ENCODE data around the gene TRAM2. TPM values are rescaled to one million over a fixed set of nuclear protein-coding genes. Genes with fewer than 3 reads are reported as not detected.

Gene TRAM2
- total RNA-seq, 1 donor from 2014 or later = 20.2 TPM

DNA sequence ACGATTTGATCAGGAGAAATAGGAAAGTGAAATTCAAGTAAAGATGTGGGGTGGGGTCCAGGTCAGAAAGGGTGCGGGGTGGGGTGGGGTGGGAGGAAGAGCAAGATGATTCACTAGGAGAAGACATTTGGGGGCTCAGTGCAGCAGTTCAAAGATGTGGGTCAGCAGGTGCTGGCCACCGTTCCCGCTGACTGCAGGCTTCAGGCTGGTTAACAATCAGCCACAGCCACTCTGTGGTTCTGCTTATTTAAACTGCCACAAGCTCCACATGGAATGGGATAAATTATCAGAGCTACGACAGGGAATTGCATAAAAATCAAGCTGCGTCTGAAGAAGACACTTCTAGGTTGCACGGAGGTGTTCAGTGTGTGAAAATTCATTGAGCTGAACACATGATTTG is 49.4 kb downstream of the TRAM2 start:
- DNase-seq = no peak

DNA sequence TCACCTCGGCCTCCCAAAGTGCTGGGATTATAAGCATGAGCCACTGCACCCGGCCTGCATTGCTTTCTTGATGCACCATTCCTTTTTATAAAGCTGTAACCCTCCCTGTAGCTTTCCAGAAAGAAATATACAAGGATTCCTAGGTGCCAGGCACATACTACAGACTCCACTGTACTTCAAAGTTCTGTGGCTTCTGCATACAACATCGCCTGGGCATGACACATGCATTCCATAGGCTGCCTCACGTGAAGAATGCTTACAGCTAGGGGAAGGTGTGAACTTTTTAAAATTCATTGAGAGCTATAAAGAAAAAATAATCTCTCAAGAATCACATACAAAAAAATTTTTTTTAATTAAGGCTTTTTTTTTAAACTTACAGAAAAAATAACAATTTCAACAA is 50.2 kb downstream of the TRAM2 start:
- DNase-seq = no peak

DNA sequence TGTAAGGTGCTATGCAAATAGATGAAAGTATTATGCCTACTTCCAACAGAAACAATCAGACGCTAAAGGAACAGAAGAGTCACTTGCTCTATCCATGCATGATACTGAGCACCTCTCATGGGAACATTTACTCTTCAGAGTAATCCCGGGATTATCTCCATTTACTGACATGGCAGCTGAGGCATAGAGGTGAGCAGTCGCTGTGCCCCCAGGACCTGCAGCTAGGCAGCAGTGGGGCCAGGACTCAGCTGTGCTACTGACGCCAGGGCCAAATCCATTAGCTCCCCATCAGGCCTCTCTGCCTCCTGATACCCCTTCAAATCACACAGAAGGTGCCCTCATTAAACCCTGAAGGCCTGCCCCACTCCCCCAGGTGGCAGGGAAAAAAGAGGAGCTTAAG is 51.9 kb downstream of the TRAM2 start:
- DNase-seq = no peak

DNA sequence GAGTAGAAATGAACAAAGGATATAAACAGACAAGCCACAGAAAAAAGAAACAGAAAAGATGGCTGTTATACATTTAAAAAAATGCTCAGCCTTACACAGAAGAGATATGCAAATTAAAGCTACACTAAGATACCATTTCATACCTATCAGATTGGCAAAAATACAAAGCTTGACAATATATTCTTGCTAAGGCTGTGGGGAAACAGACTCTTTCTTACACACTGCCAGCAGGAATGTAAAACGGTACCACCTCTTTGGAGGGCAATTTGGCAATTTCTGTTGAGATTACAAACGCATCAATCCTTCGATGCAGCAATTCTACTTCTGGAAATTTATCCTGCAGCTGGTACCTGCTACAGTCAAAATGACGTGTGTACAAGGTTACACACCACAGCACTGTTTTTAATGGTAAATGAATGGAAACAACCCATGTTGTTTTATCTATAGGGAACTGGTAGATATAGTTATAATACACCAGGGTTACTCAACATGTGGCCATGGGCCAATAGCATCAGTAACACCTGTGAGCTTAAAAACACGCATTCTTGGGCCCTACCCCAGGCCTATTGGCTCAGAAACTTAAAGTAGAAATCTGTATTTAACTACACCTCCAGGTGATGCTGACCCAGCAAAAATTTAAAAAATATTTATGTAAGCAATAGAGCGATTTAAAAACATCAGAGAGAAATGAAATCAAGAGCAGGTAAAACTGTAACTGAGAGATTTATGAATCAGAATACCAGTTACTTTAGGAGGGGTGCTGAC is 53.3 kb downstream of the TRAM2 start:
- no peak for DNase-seq

DNA sequence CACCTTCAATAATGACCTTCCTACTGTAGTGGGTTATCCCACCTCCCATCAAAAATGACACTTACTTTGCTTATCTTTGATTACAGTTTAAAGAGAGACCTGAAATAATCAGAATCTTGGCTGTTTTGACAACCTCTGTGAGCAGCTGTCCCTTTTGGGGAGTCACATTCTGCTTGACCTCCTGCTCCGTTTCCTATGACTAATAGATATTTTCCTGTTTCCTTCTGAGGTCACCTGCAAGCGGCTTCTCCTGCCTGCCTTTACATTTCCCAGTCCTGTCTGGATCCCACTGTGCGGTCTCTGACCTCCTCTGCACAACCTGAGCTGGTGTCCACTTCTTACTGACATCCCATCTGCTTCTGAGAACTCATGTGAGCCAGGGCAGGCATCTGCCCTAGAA is 54.2 kb downstream of the TRAM2 start:
- DNase-seq = no peak

DNA sequence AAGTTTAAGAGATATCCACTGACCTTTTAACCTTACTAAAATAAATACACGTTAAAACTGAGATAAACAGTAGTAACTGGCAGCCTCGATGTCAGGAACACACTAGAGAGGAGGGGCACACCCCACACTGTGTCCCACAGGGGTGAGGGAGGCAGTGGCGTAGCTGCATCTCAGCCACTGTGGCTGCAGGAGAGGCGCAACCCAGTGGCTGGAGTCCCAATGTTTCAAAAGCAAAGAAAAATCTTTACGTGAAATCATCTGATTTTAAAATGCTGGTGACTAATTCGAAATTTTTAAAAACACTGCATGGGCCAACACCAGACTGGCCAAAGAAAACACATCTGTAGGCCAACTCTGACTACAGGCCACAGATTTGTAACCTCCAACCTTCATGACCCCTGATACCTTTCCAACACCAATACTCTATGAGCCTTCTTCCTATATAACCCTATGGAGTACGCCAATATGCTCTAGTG is 54.7 kb downstream of the TRAM2 start:
- no peak for DNase-seq

DNA sequence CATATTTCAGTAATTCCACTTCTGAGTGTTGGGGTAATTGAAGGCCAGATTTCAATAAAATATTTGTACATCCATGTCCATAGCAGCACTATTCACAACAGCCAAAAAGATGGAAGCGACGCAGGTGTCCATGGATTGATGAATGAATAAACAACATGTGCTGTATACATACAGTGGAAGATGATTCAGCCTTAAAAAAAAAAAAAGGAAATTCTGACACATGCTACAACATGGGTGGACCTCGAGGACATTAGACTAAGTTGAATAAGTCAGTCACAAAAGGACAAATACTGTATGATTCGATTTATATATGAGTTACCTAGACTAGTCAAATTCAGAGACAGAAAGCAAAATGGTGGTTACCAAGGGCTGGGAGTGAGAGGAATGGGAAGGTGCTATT is 57.2 kb downstream of the TRAM2 start:
- no peak for DNase-seq

DNA sequence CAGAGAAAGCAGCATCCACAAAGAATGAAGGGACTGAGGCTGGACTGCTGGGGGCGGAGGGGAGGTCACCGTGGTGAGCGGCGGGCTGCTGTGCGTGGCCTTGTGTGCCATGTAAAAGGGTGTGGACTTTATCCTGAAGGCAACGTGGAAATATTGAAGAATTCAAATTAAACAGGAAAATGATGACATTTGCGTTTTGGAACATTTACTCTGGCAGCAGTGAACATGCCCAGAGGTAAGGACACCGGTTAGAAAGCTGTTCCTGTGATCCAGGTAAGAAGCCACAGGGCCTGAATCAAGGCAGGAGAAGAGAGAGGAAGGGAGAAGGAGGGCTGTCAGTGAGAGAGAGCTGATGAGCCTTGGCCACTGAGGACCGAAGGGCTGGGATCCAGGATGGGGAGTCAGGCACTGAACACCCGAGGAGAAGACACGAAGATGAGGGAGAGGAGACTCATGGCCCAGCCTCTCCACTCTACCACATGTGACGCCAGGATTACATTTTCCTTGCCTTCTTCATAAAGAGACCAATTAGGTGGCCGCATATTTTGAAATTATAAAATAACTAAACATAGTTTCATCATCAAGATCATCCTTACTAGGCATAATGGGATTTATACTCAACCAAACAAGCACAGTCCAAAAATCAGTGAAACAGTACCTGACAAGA is 58.4 kb downstream of the TRAM2 start:
- no peak for DNase-seq

DNA sequence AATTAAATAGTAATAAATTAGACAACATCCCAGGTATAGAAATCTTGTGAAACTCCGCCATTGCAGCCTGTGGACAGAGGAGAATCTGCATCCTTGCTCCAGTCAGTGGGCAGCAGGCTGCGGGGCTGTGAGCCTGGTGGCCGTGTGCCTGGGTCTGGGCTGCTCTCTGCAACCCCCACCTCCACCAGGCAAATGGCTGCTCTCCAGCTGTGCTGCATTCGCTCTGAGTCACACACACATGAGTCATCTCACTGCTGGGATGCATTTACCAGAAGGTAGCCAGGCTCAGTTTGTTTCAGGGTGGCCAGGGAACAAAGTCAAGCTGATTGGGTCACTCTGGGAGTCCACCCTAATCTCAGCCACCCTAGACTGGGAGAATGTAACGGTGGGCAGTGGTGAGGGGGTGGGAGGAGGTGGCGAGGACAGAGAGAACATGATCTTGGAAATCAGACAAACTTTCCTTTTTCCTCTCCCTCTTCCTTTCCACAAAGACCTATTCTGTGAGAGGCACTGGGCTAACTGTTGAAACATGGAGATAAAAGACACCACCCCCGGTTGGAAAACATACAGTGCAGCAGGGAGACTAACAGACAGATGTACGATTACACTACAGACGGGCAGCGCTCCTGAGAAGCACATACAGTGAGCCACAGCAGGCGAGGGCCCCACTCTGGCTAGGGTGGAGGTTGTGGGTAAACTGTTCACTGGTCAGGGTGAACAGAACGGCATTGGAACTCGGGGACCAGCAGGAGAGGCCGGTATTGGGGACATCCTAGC is 59.2 kb downstream of the TRAM2 start:
- DNase-seq = peak; percentile 81

DNA sequence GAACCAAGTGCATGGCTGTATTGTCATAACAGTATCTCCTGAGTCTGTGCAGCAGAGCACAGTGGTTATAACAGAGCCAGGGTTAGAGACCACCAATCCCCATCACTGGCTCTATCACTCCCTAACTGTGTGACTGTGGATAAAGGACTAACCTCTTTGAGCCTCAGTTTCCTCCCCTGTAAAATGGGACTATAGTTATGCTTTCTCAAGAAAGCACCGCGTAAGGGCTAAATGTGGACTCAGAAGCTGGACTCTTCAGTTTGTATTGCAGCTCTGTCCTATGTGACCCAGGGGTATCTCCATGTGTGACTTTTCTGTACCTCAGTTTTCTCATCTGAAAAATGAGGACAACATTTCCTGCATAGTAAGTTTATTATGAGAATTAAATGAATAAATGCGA is 59.9 kb downstream of the TRAM2 start:
- DNase-seq = no peak

DNA sequence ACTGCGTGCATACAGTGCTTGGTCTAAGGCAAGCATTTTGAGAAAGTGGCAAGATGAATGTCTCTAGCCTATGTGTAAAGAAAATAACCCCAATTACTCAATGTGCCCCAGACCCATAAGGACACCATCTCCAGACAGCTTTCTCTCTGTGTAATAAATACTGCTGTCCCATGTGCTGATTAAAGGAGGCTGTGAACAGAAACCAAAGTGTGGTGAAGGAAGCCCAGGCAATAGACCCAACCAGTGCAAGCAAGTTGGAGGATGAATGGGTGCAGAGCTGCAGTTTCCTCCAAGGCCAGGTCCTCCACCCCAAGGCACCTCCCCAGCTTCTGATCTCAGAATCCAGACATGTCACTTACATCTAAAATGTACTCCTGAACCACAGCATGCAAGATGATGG is 60.6 kb downstream of the TRAM2 start:
- DNase-seq = no peak

DNA sequence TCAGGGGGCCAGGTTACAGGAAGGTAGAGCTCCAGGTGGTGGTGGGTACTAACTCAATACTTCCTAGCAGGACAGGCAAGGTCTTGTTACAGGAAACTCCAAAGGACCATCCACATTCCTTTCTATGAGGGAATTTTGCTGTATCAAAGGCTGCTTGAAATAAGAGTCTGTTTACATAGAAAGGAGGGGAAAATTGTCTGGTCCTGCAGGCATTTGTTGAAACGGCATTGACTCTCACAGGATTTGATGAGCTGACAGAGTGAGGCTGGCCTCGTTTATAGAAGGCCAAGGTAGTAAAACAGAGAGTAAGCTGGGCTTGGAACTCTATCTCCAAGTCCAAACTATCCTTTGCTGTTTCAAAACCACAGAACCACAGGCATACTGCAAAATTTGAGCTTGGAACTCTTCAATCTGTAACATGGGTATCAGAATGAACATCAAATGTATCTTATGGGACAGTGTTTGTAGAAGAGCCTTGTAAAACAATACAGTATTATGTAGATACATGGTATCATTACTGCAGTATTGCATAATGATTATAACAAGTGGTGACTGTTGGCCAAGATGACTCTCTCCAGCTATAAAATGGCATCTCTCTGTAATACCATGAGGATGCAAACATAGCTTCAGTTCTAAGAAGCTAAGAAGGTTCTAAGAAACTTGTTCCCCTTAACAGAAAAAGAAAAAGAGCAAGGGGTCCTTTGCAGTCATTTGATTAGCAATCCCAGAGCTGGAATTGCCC is 61.5 kb downstream of the TRAM2 start:
- peak; percentile 39 for DNase-seq

DNA sequence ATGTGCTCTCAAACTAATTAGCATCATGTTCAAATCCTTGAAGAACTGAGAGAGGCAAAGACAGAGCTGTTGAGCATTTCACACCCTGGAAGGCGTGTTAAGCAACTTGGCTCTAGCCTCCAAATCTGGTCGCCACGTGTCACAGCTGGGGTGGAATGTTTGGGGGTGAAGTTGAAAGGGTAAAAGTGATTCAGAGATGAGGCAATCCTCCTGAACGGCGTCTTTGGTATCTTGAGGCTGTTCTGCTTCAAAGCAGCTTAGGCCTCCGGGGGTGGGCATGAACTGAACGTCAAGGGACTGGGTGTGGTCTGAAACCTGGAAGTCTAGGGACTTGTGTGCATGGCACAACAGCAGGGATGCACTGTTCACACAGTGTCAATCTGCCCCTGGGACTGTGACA is 62.3 kb downstream of the TRAM2 start:
- no peak for DNase-seq

DNA sequence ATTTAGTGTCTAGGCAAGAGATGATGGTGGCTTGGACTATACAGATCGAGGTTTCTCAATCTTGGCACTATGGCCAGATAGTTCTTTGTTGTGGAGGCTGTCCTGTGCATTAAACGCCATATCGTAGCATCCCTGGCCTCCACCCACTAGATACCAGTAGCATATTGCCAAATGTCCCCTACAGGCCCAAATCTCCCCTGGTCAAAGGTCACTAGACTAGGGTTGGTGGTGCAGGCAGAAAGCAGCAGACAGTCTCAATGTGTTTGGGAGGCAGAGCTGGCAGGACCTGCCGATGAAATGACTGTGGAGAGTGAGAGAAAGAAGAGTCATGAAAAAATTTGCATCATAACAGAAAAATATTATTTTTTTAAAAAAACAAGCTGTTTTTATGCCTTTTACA is 63.0 kb downstream of the TRAM2 start:
- DNase-seq = no peak

DNA sequence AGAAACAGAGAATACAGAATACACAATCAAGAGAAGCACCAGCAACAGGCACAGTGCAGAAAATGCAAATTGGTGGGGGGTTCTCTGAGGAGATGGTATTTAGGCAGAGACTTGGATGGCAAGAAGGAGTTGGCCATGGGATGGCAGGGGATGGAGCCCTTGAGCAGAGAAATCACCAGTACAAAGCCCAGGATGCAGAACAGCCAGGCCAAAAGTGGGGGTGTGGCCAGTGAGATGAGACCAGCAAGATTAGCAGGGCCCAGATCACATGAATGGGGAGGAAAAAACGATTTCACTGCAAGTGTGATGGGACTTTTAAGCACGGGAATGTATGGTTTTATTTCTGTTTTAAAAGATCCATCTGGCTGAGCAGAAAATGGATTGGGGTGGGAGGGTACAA is 63.4 kb downstream of the TRAM2 start:
- no peak for DNase-seq

DNA sequence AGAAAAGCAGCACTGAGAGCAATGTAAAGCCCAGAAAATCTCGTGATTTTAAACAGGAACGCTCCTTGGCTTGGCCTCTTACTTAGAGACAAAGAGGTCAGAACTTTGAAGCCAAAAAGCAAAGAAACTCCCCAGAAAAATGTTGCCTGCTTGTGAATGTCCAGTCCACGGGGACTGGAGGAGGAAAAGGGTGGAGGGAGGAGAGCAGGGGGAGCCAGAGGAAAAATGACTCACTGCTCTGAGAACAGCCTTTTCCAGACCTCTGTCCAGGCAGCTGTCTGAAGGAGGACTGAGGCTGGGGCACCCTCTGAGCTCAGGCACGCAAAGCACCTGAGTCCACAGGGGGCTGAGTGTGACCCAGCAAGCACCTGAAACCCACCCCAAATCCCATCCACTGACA is 64.7 kb downstream of the TRAM2 start:
- peak; percentile 76 for DNase-seq

DNA sequence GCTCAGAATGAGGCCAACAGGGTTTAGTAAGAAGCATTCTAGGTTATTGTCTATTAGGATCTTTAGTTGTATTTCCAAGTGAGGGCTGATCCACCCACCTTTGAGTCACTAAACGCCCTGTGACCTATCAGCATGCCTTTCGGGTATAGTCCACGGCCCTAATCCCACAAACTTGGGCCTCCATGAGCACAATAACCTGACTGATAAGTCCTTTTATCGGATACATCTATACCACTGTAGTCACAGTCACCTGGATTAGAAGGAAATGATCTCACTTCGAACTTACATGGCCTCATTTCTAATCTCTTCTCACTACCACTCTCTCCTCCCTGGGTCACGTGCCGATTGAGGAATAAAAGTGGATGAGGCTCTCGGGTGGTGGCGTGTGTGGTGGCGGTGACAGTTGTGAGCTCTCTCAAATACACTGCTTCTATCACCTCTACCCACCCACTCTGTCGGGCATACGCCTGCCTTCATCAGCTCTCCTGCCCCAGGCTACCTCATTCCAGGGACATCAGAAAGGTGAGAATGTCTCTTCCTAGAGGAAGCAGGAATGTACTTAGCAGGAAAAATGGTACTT is 65.2 kb downstream of the TRAM2 start:
- no peak for DNase-seq

DNA sequence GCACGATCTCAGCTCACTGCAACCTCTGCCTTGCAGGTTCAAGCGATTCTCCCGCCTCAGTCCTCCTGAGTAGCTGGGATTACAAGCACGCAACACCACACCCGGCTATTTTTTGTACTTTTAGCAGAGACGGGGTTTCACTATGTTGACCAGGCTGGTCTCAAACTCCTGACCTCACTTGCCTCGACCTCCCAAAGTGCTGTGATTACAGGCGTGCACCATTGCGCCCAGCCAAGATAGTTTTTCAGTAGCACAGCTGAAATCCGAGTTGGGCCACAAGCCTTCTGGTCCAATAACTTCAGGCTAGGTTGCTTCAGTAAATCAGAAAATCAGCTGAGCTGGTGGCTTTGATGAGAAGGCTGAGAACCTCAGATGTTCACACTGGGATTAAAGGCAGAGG is 65.7 kb downstream of the TRAM2 start:
- no peak for DNase-seq

DNA sequence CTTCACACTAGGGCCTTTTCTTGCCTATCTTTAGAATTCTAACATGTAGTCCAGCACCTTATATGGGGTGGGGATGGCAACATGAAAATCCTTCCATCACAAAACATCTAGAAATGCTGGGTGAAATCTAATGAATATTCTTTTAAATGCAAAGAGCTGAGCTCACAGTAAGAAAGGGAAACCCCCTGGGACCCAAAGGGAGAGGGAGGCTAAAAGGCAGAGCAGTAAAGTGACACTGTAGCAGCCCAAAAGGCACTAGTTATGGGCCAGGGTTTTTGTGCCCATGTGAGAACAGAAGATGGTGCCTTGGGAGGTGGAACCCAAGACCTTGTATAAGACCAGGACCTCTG is 66.7 kb downstream of the TRAM2 start:
- no peak for DNase-seq

DNA sequence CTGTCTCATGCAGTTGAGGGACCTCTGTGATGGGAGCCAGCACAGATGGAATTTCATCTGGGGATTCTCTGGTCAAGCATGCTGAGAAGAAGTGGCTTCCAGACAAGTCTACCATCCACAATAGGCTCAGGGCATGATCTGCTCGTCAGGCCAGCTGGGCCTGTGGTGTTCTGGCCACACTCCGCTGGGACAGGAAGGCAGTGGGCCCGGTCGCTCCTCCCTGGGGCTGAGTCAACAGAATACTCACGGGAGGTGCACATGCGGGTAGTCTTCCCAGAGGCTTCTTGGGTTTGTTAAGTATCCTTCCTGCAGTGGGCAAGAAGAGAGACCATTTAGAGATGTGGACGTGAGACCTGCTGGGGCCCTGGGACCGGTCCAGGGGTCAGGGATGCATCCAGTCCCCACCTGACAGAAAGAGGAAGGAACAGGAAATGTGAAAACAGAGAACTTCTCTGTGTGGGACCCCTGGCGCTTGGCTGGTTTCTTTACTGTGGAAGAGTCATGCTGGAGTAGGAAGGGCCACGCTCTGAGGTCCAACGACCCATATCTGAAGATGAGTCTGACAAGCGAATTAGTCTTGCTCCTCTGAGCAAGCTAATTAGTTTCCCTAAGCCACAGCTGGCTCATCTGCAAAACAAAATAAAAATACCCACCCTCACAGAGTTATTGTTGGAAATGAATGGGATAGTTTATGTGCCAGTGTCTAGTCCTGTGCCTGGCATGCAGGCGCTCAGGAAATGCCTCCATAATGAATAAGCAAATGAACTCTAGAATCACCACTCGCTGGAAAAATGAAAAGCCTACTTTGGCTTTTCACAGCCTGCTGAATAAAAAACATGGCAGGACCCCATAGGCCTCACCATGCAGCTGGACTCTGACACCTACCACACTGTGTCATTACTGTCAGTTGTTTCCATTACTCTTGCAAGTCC is 67.3 kb downstream of the TRAM2 start:
- no peak for DNase-seq

DNA sequence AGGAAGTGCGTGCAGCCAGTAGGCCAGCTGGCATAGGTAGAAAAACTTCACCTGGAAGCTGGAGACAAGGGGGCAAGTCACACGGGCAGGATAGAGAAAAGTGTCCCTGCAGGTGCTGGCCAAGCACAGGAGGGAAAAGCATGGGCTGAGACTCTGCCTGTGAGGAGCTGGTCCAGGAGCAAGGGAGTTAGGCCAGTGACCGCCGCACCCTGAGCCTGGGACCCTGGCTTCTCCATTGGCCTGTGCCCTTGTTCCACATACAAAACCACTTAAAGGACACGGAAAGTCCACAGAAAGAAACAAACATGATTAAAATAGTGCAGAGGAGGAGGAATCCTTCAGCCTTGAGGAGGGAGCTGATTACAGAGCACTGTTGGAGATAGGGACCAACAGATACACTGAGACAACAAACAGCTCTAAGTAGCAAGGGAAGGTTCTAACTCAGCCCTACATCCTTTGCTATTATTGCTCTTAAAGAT is 68.6 kb downstream of the TRAM2 start:
- no peak for DNase-seq

Measured in tongue (tissue), 2 donors.